ENCODE measurements around the gene VAV2.

VAV2 gene

GRCh38 chr9:133772581-133772980 lies 219.5 kb downstream of the VAV2 start:
- no peak for ATAC-seq

GRCh38 chr9:133771486-133772482 lies 220.3 kb downstream of the VAV2 start:
- ATAC-seq = no peak
- no peak for TF ChIP-seq TOX (CRISPR knock-in tag; IDR thresholded peaks at IDR 0.05; ENCODE audit: borderline replicate concordance)
- TF ChIP-seq TSHZ2 (CRISPR knock-in tag; IDR thresholded peaks at IDR 0.05) = no peak
- TF ChIP-seq, protein P1, sequence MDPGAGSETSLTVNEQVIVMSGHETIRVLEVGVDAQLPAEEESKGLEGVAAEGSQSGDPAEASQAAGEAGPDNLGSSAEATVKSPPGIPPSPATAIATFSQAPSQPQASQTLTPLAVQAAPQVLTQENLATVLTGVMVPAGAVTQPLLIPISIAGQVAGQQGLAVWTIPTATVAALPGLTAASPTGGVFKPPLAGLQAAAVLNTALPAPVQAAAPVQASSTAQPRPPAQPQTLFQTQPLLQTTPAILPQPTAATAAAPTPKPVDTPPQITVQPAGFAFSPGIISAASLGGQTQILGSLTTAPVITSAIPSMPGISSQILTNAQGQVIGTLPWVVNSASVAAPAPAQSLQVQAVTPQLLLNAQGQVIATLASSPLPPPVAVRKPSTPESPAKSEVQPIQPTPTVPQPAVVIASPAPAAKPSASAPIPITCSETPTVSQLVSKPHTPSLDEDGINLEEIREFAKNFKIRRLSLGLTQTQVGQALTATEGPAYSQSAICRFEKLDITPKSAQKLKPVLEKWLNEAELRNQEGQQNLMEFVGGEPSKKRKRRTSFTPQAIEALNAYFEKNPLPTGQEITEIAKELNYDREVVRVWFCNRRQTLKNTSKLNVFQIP (CRISPR knock-in tag; IDR thresholded peaks at IDR 0.05; ENCODE audit: borderline replicate concordance, low read depth) = no peak
- no peak for TF ChIP-seq ISL1 (CRISPR knock-in tag; IDR thresholded peaks at IDR 0.05)
- no peak for TF ChIP-seq ZFP3 (CRISPR knock-in tag; IDR thresholded peaks at IDR 0.05)
- TF ChIP-seq ESRRG (CRISPR knock-in tag; IDR thresholded peaks at IDR 0.05) = no peak
- TF ChIP-seq ZNF565 (CRISPR knock-in tag; conservative IDR thresholded peaks at IDR 0.05; ENCODE audit: low read depth) = no peak
- no peak for TF ChIP-seq ZNF8 (CRISPR knock-in tag; IDR thresholded peaks at IDR 0.05)
- no peak for TF ChIP-seq ZC3H10 (CRISPR knock-in tag; IDR thresholded peaks at IDR 0.05)
- TF ChIP-seq RARB (CRISPR knock-in tag; IDR thresholded peaks at IDR 0.05) = no peak
- TF ChIP-seq CSDC2 (CRISPR knock-in tag; IDR thresholded peaks at IDR 0.05) = no peak
- no peak for TF ChIP-seq ZNF70 (CRISPR knock-in tag; IDR thresholded peaks at IDR 0.05)
- no peak for TF ChIP-seq ARNTL (CRISPR knock-in tag; IDR thresholded peaks at IDR 0.05; ENCODE audit: borderline replicate concordance, low read depth)
- no peak for TF ChIP-seq TCF4 (CRISPR knock-in tag; IDR thresholded peaks at IDR 0.05; ENCODE audit: borderline replicate concordance)
- TF ChIP-seq GLIS3 (CRISPR knock-in tag; IDR thresholded peaks at IDR 0.05) = no peak
- TF ChIP-seq BACH2 (CRISPR knock-in tag; IDR thresholded peaks at IDR 0.05; ENCODE audit: borderline replicate concordance) = no peak
- TF ChIP-seq PATZ1 (CRISPR knock-in tag; IDR thresholded peaks at IDR 0.05; ENCODE audit: borderline replicate concordance) = no peak
- no peak for TF ChIP-seq CREB5 (CRISPR knock-in tag; IDR thresholded peaks at IDR 0.05; ENCODE audit: low read depth)
- no peak for TF ChIP-seq PPARA (CRISPR knock-in tag; IDR thresholded peaks at IDR 0.05; ENCODE audit: borderline replicate concordance)
- TF ChIP-seq SNAI2 (CRISPR knock-in tag; IDR thresholded peaks at IDR 0.05) = no peak

More at GRCh38 chr9:133772581-133772980, 219.5 kb downstream of the VAV2 start:
- TF ChIP-seq ARNTL (CRISPR knock-in tag; IDR thresholded peaks at IDR 0.05; ENCODE audit: borderline replicate concordance, low read depth) = no peak
- no peak for TF ChIP-seq PPARA (CRISPR knock-in tag; IDR thresholded peaks at IDR 0.05; ENCODE audit: borderline replicate concordance)
- TF ChIP-seq TOX (CRISPR knock-in tag; IDR thresholded peaks at IDR 0.05; ENCODE audit: borderline replicate concordance) = no peak
- TF ChIP-seq, protein P2, sequence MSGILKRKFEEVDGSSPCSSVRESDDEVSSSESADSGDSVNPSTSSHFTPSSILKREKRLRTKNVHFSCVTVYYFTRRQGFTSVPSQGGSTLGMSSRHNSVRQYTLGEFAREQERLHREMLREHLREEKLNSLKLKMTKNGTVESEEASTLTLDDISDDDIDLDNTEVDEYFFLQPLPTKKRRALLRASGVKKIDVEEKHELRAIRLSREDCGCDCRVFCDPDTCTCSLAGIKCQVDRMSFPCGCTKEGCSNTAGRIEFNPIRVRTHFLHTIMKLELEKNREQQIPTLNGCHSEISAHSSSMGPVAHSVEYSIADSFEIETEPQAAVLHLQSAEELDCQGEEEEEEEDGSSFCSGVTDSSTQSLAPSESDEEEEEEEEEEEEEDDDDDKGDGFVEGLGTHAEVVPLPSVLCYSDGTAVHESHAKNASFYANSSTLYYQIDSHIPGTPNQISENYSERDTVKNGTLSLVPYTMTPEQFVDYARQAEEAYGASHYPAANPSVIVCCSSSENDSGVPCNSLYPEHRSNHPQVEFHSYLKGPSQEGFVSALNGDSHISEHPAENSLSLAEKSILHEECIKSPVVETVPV (CRISPR knock-in tag; IDR thresholded peaks at IDR 0.05) = no peak
- no peak for TF ChIP-seq TCF4 (CRISPR knock-in tag; IDR thresholded peaks at IDR 0.05; ENCODE audit: borderline replicate concordance)
- TF ChIP-seq ZNF8 (CRISPR knock-in tag; IDR thresholded peaks at IDR 0.05) = no peak
- no peak for TF ChIP-seq CSDC2 (CRISPR knock-in tag; IDR thresholded peaks at IDR 0.05)
- no peak for TF ChIP-seq RARB (CRISPR knock-in tag; IDR thresholded peaks at IDR 0.05)
- TF ChIP-seq, protein P1 (CRISPR knock-in tag; IDR thresholded peaks at IDR 0.05; ENCODE audit: borderline replicate concordance, low read depth) = no peak
